Activated T-cell treated with anti-CD3 and anti-CD28 coated beads, Interleukin-2, amount 50 U/mL, for 4 hours (primary cell): Measurements from ENCODE around the gene FPR3. TPM values are rescaled to one million over a fixed set of nuclear protein-coding genes. Genes with fewer than 3 reads are reported as not detected.

Experiments used
- ATAC-seq, 2 donors: fragments of 200-7000 bp; cut with Tn5 transposase; one replicate each; pipeline ENCODE4 v1.10.0; 2021
- DNase-seq: peaks from one replicate; pipeline ENCODE4 v3.0.0-alpha.2; 2020
- H3K27me3 Mint-ChIP-seq: one replicate; pipeline ENCODE4 v1.8.0; 2021; ENCODE audit warnings: low read depth, mixed read lengths
- H3K36me3 Mint-ChIP-seq: one replicate; pipeline ENCODE4 v1.8.0; 2022; ENCODE audit warnings: mixed read lengths; ENCODE audit not compliant: insufficient read depth
- H3K4me1 Mint-ChIP-seq: one replicate; pipeline ENCODE4 v1.8.0; 2021; ENCODE audit warnings: low read depth, mixed read lengths
- H3K4me3 Mint-ChIP-seq: one replicate; pipeline ENCODE4 v1.8.0; 2021; ENCODE audit warnings: mild to moderate bottlenecking, moderate library complexity, mixed read lengths
- H3K9me3 Mint-ChIP-seq: one replicate; pipeline ENCODE4 v1.8.0; 2021; ENCODE audit warnings: mixed read lengths
- total RNA-seq, 3 donors: library from RNA; stranded (reverse); gene quantifications; one replicate each; pipeline ENCODE4 v1.2.1, GENCODE V29; 2021

Gene FPR3
- total RNA-seq, 3 donors from 2014 or later: not detected

DNA sequence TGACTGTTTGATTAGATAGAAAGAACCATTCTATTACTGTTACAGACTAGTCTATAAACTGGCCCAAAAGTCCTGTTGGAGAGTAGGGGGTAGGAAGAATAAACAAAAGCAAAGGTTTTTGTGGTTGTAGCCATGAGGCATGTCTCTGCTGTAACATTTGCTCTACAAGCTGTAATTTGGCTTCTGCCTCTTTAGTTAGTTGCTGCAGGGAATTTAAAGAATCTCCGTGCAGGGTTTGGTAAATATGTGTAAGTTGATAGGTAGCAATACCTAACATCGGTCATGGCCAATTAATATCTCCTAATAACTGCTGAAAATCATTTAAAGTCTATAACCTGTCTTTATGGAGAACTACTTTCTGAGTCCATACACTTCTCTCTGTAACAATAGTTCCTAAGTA is 13.0 kb downstream of the FPR3 start:
- Mint-ChIP-seq H3K4me3 (no peak overlapping the region), H3K36me3 (no peaks in the 10 kb centered on the region), H3K27me3 (no peaks in the 10 kb centered on the region), H3K9me3 (peaks cover 9% of the 10 kb centered on the region), H3K4me1 (no peaks in the 10 kb centered on the region)
- ATAC-seq: no peak
- no peak for DNase-seq

DNA sequence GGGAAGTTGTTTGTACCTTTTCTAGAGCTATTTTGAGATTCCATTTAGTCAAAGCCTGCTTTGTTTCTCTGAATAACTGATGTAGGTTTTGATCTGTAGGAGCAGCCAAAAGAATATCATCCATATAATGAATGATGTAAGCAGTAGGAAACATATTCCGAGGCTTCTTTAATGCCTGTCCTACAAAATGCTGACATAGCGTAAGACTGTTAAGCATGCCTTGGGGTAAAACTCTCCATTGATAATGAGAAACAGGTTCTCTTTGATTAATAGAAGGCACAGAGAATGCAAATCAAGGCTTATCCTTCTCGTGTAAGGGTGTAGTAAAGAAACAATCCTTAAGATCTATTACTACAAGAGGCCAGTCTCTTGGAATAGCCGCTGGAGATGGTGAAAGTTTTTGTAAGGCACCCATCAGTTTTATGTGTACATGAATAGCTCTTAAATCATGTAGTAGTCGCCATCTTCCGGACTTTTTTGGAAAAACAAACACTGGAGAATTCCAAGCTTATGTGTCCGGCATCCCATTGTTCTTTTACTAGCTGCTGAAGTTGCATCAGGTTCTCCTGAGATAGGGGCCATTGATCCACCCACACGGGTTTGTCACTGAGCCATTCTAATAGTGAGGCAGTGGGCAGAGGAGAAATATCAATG is 13.5 kb downstream of the FPR3 start:
- Mint-ChIP-seq H3K36me3 (no peaks in the 10 kb centered on the region), H3K4me3 (no peak overlapping the region), H3K4me1 (no peaks in the 10 kb centered on the region), H3K27me3 (no peaks in the 10 kb centered on the region), H3K9me3 (peaks cover 5% of the 10 kb centered on the region)
- ATAC-seq (no peak), DNase-seq (no peak)

DNA sequence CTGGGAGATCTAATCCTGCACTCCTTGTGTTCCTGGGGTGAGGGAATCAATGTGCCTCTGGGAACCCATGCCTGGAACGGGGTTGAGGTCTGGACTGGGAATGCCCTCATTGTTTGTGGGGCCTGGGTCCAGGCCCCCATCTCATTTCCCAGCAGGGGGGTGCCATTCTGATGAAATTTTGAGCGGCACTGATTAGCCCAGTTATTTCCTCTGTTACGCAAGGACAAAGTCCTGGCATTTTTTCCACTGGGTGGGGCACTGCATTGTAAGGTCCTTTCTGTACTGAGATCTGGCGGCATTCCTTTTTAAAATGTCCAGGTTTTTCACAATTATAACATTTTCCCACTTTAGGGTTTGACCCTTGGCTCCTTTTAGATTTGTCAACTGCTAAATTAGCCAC is 14.8 kb downstream of the FPR3 start:
- Mint-ChIP-seq H3K36me3 (no peaks in the 10 kb centered on the region), H3K4me3 (no peak overlapping the region), H3K27me3 (no peaks in the 10 kb centered on the region), H3K9me3 (peaks cover 13% of the 10 kb centered on the region), H3K4me1 (no peaks in the 10 kb centered on the region)
- ATAC-seq (no peak), DNase-seq (no peak)

DNA sequence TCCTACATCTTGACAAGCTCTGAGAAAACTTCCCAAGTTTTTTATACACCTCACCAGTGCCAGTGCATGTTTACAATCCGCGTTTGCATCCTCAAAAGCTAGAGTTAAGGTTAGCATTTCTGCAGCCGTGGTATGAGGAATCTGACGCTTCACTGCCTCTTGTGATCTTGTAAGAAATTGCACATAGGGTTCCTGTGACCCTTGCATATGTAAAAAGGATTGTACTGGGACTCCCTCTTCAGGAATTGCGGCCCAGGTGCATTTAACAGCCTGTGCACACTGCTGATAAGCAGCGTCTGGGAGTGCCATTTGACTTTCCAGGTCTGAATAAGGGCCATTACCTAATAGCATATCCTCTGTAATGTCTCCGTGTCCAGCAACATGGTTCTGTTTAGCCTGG is 15.3 kb downstream of the FPR3 start:
- Mint-ChIP-seq H3K27me3 (no peaks in the 10 kb centered on the region), H3K4me1 (no peaks in the 10 kb centered on the region), H3K9me3 (peaks cover 13% of the 10 kb centered on the region), H3K36me3 (no peaks in the 10 kb centered on the region), H3K4me3 (no peak overlapping the region)
- no peak for ATAC-seq
- no peak for DNase-seq

DNA sequence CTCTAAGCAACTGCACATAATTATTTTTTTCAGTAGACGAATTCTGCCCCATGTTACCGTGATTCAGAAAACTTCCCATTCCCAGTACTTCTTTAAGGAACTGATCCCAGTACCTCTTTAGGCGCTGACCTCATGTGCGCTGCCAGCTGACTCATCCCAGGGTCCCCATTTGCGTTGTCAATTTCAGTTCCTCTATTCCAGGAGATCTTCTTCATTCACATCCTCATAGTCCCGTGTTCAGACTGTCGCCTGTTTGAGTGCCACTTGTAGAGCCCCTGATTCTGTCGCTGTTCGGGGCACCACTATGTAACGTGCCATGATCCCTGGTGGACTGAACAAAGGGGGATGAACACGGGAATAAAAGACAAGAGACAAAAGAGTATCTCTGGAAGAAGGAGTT is 16.4 kb downstream of the FPR3 start:
- Mint-ChIP-seq H3K4me3 (no peak overlapping the region), H3K9me3 (peaks cover 13% of the 10 kb centered on the region), H3K36me3 (no peaks in the 10 kb centered on the region), H3K27me3 (no peaks in the 10 kb centered on the region), H3K4me1 (no peaks in the 10 kb centered on the region)
- DNase-seq: no peak
- no peak for ATAC-seq

DNA sequence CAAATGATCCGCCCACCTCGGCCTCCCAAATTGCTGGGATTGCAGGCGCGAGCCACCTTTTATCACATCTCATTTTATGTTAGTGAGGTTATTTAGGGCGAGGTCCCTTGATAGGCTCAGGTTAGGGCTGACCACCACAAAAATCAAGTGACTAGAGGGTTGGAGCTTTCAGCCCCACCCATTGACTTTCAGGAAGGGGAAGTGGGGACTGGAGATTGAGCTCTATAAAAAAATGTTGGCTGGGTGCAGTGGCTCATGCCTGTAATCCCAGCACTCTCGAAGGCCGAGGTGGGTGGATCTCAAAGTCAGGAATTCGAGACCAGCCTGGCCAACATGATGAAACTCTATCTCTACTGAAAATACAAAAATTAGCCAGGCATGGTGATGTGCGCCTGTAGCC is 20.1 kb downstream of the FPR3 start:
- H3K9me3 Mint-ChIP-seq: peaks cover 30% of the 10 kb centered on the region
- H3K4me1 Mint-ChIP-seq: no peaks in the 10 kb centered on the region
- H3K4me3 Mint-ChIP-seq: no peak overlapping the region
- DNase-seq (no peak), ATAC-seq (no peak)
- no peaks in the 10 kb centered on the region for H3K27me3 Mint-ChIP-seq
- H3K36me3 Mint-ChIP-seq: peaks cover 1% of the 10 kb centered on the region

DNA sequence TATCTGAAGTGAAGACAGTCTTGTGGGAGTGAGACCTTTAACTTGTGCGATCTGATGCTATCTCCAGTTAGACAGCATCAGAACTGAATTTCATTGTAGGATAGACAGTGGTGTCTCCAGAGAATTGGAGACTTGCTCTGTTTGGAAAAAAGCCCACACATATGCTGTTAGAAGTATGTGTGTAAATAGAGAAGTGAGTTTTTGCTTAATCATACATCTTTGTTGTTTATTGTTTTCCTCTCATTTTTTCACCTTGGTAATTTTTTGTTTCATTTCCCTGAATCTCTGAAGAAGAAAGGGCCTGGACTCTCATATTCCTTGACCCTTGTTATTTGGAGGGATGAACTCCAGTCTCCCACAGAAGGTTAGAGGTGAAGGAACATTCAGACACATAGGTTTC is 21.8 kb downstream of the FPR3 start:
- DNase-seq: no peak
- H3K4me1 Mint-ChIP-seq: no peaks in the 10 kb centered on the region
- peaks cover 30% of the 10 kb centered on the region for H3K9me3 Mint-ChIP-seq
- no peak overlapping the region for H3K4me3 Mint-ChIP-seq
- ATAC-seq: no peak
- H3K27me3 Mint-ChIP-seq: no peaks in the 10 kb centered on the region
- H3K36me3 Mint-ChIP-seq: peaks cover 1% of the 10 kb centered on the region

DNA sequence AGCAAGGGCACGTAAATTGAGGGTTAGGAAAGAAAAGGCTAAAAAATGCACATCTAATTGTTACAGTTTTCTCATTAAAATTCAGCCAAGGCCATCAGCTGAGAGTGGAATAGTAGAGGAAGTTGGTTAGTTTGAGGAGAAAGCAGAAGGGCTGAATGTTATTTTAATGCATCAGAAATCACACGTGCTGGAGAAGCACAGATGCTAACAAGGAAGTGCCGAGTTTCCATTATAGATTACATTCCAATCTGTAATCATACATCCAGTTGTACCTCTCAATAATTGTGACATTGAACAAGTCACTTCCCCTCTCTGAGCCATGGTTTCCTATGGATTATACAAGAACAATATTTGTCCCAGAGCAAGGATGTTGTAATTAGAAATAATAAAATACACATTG is 25.1 kb downstream of the FPR3 start:
- peaks cover 47% of the 10 kb centered on the region for H3K9me3 Mint-ChIP-seq
- H3K4me3 Mint-ChIP-seq: no peak overlapping the region
- H3K27me3 Mint-ChIP-seq: no peaks in the 10 kb centered on the region
- no peak for ATAC-seq
- H3K4me1 Mint-ChIP-seq: no peaks in the 10 kb centered on the region
- peaks cover 1% of the 10 kb centered on the region for H3K36me3 Mint-ChIP-seq
- no peak for DNase-seq

DNA sequence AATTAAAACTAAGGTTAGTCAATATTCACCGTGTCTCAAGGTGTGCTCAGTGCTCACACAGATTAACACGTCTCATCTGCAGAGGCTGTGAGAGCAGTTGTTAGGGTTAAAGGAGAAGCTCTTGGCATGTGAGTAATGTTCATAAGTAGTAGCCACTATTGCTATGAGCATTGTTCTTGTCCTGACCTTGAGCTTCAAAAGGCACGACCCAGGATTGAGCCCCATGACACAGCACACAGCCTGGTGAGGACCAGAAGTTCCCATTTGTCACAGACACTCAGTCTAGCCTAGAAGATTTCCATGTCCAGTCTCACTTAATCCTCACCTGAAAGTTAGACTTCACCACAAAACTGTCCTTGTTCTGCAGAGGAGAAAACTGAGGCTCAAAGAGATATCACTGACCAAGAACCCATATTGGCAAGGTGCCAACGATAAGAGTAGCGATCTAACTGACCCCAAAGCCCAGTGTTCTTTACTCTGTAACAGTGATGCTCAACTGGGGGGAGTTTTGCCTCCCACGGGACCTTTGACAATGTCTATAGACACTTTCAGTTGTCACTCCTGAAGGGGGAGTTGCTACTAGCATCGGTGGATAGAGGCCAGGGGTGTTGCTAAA is 26.0 kb downstream of the FPR3 start:
- Mint-ChIP-seq H3K4me3 (no peak overlapping the region), H3K36me3 (peaks cover 1% of the 10 kb centered on the region), H3K27me3 (no peaks in the 10 kb centered on the region), H3K4me1 (no peaks in the 10 kb centered on the region), H3K9me3 (peaks cover 50% of the 10 kb centered on the region)
- ATAC-seq (no peak), DNase-seq (no peak)

DNA sequence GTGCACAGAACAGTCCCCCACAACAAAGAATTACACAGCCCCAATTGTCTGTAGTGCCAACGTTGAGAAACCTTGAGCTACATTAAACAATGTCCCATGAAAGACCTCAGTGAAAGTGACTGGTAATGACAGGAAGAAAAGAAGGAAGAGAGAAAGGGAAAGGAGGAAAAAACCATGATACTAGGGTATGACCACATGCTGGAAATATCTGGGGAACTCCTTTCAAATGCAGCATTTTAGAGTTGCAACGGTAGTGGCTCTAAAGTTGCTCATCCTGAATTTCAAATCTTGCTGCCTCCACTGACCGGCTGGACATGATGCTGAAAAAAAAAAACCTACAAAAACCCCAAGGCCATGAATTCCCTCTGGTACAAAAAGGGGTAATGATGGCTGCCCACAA is 26.5 kb downstream of the FPR3 start:
- peaks cover 1% of the 10 kb centered on the region for H3K36me3 Mint-ChIP-seq
- no peaks in the 10 kb centered on the region for H3K27me3 Mint-ChIP-seq
- no peak for ATAC-seq
- no peaks in the 10 kb centered on the region for H3K4me1 Mint-ChIP-seq
- no peak for DNase-seq
- no peak overlapping the region for H3K4me3 Mint-ChIP-seq
- H3K9me3 Mint-ChIP-seq: peaks cover 54% of the 10 kb centered on the region

DNA sequence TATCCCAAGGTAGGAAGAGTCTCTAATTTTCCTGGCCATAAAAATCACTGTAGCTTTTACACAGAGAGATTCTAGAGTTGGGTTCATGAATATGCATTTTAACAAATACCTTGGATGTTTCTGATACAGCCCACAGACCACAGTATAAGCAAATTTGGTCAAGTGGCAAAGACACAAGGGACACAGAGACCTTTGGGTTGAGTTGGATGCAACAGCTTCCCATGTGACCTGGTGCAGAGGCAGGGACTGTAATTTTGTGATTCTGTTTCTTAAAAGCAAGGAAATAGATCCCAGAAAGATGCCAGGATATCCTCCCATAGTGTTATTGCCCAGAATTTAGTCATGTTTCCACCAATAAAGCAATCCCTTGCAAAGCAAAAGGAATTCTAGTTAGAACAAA is 27.0 kb downstream of the FPR3 start:
- DNase-seq: no peak
- peaks cover 1% of the 10 kb centered on the region for H3K36me3 Mint-ChIP-seq
- H3K9me3 Mint-ChIP-seq: peaks cover 54% of the 10 kb centered on the region
- no peaks in the 10 kb centered on the region for H3K27me3 Mint-ChIP-seq
- ATAC-seq: no peak
- H3K4me3 Mint-ChIP-seq: no peak overlapping the region
- no peaks in the 10 kb centered on the region for H3K4me1 Mint-ChIP-seq

DNA sequence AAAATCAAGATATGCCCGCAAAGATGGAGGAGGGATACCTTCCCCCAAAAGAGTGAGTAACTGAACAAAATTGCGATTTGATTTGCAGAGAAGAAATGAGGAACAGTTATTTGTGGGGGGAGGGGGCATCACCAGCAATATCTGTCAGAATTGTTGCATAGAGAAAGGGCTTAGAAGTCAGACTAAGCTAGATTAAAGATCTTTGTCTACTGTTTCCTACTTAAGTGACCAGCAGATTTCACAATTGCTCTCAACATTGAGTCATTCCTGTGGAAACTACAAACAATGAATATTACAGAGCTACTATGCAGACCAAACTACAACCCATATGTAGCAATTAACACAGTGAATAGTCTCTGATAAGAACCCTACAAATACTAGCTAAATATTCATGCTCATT is 27.4 kb downstream of the FPR3 start:
- Mint-ChIP-seq H3K4me1 (no peaks in the 10 kb centered on the region), H3K4me3 (no peak overlapping the region), H3K9me3 (peaks cover 55% of the 10 kb centered on the region), H3K36me3 (peaks cover 1% of the 10 kb centered on the region), H3K27me3 (no peaks in the 10 kb centered on the region)
- ATAC-seq (no peak), DNase-seq (no peak)

DNA sequence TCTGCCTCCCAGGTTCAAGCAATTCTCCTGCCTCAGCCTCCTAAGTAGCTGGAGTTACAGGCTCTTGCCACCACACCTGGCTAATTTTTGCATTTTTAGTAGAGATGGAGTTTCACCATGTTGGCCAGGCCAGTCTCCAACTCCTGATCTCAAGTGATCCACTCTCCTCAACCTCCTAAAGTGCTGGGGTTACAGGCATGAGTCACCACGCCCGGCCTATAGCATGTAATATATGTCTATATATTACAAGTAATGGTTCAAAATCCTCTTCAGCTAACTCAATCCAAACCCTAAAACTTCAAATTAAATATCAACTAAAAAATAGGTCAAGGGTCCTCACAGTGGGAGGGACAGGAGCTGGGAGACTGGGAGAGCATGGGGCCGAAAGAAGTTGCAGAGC is 28.0 kb downstream of the FPR3 start:
- no peak for DNase-seq
- Mint-ChIP-seq H3K27me3 (no peaks in the 10 kb centered on the region), H3K36me3 (peaks cover 1% of the 10 kb centered on the region), H3K9me3 (peaks cover 61% of the 10 kb centered on the region), H3K4me3 (no peak overlapping the region), H3K4me1 (no peaks in the 10 kb centered on the region)
- no peak for ATAC-seq

DNA sequence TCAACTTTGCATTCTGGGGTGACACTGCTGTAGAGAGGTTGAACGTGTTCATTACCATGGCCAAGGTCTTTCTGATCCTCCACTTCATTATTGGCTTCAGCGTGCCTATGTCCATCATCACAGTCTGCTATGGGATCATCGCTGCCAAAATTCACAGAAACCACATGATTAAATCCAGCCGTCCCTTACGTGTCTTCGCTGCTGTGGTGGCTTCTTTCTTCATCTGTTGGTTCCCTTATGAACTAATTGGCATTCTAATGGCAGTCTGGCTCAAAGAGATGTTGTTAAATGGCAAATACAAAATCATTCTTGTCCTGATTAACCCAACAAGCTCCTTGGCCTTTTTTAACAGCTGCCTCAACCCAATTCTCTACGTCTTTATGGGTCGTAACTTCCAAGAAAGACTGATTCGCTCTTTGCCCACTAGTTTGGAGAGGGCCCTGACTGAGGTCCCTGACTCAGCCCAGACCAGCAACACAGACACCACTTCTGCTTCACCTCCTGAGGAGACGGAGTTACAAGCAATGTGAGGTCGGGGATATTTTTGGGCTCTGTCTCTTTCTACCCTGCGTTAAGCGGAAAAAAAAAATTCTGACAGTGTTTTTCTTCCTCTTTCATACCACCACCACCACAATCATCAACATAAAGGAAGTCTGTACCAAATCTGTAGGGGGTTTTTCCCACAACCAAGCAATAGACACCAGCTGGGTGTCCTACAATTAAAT is 29.5 kb downstream of the FPR3 start:
- H3K36me3 Mint-ChIP-seq: peaks cover 1% of the 10 kb centered on the region

DNA sequence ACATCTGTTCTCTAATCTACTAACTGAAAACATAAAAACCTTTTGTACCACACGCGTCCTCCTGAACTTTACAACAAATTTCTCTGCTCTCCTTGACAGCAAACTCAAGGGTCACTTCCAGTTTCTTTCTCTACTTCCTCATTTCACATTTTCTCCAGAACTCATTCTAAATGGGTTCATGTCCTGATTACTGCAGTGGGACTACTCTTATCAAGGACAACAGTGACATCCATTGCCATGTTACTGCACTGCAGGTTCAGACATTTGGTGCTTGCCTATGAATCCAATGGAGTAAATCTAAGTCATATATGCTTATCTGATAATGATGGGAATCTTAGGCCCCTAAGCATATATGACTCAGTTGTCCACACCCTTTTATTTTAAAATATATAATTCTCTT is 35.3 kb downstream of the FPR3 start:
- H3K9me3 Mint-ChIP-seq: peaks cover 45% of the 10 kb centered on the region
- no peak for ATAC-seq

More for the DNA sequence above, 29.5 kb downstream of the FPR3 start:
- no peak for DNase-seq
- H3K27me3 Mint-ChIP-seq: no peaks in the 10 kb centered on the region
- H3K9me3 Mint-ChIP-seq: peaks cover 64% of the 10 kb centered on the region
- no peak overlapping the region for H3K4me3 Mint-ChIP-seq
- H3K4me1 Mint-ChIP-seq: no peaks in the 10 kb centered on the region
- no peak for ATAC-seq

More for the DNA sequence above, 35.3 kb downstream of the FPR3 start:
- H3K27me3 Mint-ChIP-seq: no peaks in the 10 kb centered on the region
- no peaks in the 10 kb centered on the region for H3K36me3 Mint-ChIP-seq
- no peak overlapping the region for H3K4me3 Mint-ChIP-seq
- no peaks in the 10 kb centered on the region for H3K4me1 Mint-ChIP-seq
- no peak for DNase-seq
